SU-DHL-6 (cell line): ENCODE measurements around the gene ZNF627.
"Not testable (repeated sequence)": the region's sequence is repeated elsewhere in the genome, so short reads cannot be mapped to it uniquely, and the experiment has no call there.

Experiments
- H2AFZ ChIP-seq: fragments of 200-600 bp; sonication (generic); 2 replicates; pipeline ENCODE4 v1.6.1; 2014; ENCODE audit warnings: low read depth, mild to moderate bottlenecking, moderate library complexity, mixed read lengths, antibody characterized with exemption, low read length; ENCODE audit not compliant: severe bottlenecking
- H3F3A ChIP-seq: fragments of 200-600 bp; shearing (Covaris generic); 2 replicates; pipeline ENCODE4 v1.6.0; 2016; ENCODE audit warnings: antibody characterized with exemption, mild to moderate bottlenecking; ENCODE audit not compliant: insufficient read depth
- H3K27ac ChIP-seq: fragments of 200-600 bp; sonication (generic); 2 replicates; pipeline ENCODE4 v1.5.1; 2016; ENCODE audit warnings: low read depth, mild to moderate bottlenecking, low read length, moderate library complexity, mixed read lengths
- H3K27me3 ChIP-seq: fragments of 200-600 bp; sonication (generic), shearing (Covaris generic); 2 replicates; pipeline ENCODE4 v1.6.0; 2014; ENCODE audit warnings: mild to moderate bottlenecking, low read length
- H3K36me3 ChIP-seq: fragments of 200-600 bp; sonication (generic); 2 replicates; pipeline ENCODE4 v1.6.1; 2014; ENCODE audit warnings: mild to moderate bottlenecking, low read length, mixed read lengths
- H3K4me2 ChIP-seq: fragments of 300-600, 200-600 bp; shearing (Covaris generic), sonication (generic); 2 replicates; pipeline ENCODE4 v1.6.0; 2014; ENCODE audit warnings: low read length, low read depth, mild to moderate bottlenecking; ENCODE audit not compliant: poor library complexity, severe bottlenecking
- H3K4me3 ChIP-seq: fragments of 200-600 bp; sonication (generic); 2 replicates; pipeline ENCODE4 v1.5.1; 2014; ENCODE audit warnings: antibody characterized with exemption, low read length, mild to moderate bottlenecking, mixed read lengths; ENCODE audit not compliant: insufficient read depth, poor library complexity, severe bottlenecking
- H3K79me2 ChIP-seq: fragments of 200-600 bp; sonication (generic); 2 replicates; pipeline ENCODE4 v1.6.1; 2014; ENCODE audit warnings: mild to moderate bottlenecking, low read length, moderate library complexity; ENCODE audit not compliant: insufficient read depth
- H3K9ac ChIP-seq: fragments of 200-600 bp; sonication (generic); 2 replicates; pipeline ENCODE4 v1.7.0; 2014; ENCODE audit warnings: mild to moderate bottlenecking, low read length
- H3K9me2 ChIP-seq: fragments of 200-600 bp; sonication (generic); replicated peaks from 2 replicates; pipeline ENCODE4 v1.6.1; 2014; ENCODE audit warnings: low read length; ENCODE audit not compliant: insufficient read depth
- H3K9me3 ChIP-seq: fragments of 200-600 bp; sonication (generic); 2 replicates; pipeline ENCODE4 v1.6.1; 2014; ENCODE audit warnings: low read length, mixed read lengths; ENCODE audit not compliant: insufficient read depth
- H4K20me1 ChIP-seq: fragments of 200-600 bp; sonication (generic); 2 replicates; pipeline ENCODE4 v1.6.1; 2014; ENCODE audit warnings: low read depth, mild to moderate bottlenecking, antibody characterized with exemption, low read length, moderate library complexity, mixed read lengths
- EZH2phosphoT487 ChIP-seq: fragments of 200-600 bp; sonication (generic), shearing (Covaris generic); conservative IDR thresholded peaks from 2 replicates; pipeline ENCODE4 v1.6.1; 2018; ENCODE audit warnings: mild to moderate bottlenecking, antibody characterized with exemption, low read length, moderate library complexity, mixed read lengths
- TF ChIP-seq, protein P1 (sequence below): fragments of 200-600 bp; sonication (generic); IDR thresholded peaks from one replicate; pipeline ENCODE4 v1.5.1; 2017; ENCODE audit warnings: antibody characterized with exemption, mild to moderate bottlenecking, low read length, moderate library complexity; ENCODE audit not compliant: insufficient read depth, poor library complexity, severe bottlenecking

The ZNF627 gene

DNA sequence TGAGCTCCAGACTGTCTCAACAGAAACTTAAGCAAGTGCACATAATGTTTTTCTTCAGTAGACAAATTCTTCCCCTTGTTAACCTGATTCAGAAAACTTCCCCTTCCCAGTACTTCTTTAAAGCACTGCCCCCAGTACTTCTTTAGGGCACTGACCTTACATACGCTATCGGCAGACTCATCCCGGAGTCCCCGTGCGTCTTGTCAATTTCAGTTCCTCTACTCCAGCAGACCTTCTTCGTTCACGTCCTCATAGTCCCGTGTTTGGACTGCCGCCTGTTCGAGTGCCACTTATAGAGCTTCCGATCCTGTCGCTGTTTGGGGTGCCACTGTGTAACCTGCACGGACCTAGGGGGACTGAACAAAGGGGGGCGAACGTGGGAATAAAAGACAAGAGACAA, 29.0 kb downstream of the ZNF627 start:
- TF ChIP-seq EZH2phosphoT487, result no peak
- TF ChIP-seq, protein P1, sequence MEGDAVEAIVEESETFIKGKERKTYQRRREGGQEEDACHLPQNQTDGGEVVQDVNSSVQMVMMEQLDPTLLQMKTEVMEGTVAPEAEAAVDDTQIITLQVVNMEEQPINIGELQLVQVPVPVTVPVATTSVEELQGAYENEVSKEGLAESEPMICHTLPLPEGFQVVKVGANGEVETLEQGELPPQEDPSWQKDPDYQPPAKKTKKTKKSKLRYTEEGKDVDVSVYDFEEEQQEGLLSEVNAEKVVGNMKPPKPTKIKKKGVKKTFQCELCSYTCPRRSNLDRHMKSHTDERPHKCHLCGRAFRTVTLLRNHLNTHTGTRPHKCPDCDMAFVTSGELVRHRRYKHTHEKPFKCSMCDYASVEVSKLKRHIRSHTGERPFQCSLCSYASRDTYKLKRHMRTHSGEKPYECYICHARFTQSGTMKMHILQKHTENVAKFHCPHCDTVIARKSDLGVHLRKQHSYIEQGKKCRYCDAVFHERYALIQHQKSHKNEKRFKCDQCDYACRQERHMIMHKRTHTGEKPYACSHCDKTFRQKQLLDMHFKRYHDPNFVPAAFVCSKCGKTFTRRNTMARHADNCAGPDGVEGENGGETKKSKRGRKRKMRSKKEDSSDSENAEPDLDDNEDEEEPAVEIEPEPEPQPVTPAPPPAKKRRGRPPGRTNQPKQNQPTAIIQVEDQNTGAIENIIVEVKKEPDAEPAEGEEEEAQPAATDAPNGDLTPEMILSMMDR, result no peak
- Histone ChIP-seq H3K27me3 (no peaks in the 10 kb centered on the region), H3F3A (no peaks in the 10 kb centered on the region), H3K27ac (no peak overlapping the region), H3K4me3 (no peak overlapping the region), H3K9me2 (no peaks in the 10 kb centered on the region), H4K20me1 (no peaks in the 10 kb centered on the region), H2AFZ (no peak overlapping the region), H3K9me3 (no peaks in the 10 kb centered on the region), H3K4me2 (no peak overlapping the region), H3K79me2 (no peaks in the 10 kb centered on the region), H3K9ac (no peak overlapping the region), H3K36me3 (no peaks in the 10 kb centered on the region)

DNA sequence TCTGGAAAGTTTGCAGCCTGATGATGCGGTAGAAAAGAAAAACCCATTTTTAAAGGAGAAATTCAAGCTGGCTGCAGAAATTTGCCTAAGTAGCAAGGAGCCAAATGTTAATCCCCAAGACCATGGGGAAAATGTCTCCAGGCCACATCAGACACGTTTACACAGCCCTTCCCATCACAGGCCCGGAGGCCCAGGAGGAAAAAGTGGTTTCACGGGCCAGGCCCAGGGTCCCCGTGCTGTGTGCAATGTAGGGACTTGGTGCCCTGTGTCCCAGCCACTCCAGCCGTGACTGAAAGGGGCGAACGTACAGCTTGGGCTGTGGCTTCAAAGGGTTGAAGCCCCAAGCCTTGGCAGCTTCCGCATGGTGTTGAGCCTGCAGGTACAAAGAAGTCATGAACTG, 35.9 kb downstream of the ZNF627 start:
- Histone ChIP-seq H3F3A (no peaks in the 10 kb centered on the region), H3K27ac (no peak overlapping the region), H3K4me2 (no peak overlapping the region), H3K9ac (no peak overlapping the region), H3K9me2 (no peaks in the 10 kb centered on the region), H3K79me2 (no peaks in the 10 kb centered on the region), H3K9me3 (peaks cover 6% of the 10 kb centered on the region; the same call in 1 of the 2 replicates), H3K4me3 (no peak overlapping the region), H4K20me1 (no peaks in the 10 kb centered on the region), H3K36me3 (no peaks in the 10 kb centered on the region), H2AFZ (no peak overlapping the region), H3K27me3 (no peaks in the 10 kb centered on the region)
- TF ChIP-seq, protein P1, result no peak
- no peak for TF ChIP-seq EZH2phosphoT487

DNA sequence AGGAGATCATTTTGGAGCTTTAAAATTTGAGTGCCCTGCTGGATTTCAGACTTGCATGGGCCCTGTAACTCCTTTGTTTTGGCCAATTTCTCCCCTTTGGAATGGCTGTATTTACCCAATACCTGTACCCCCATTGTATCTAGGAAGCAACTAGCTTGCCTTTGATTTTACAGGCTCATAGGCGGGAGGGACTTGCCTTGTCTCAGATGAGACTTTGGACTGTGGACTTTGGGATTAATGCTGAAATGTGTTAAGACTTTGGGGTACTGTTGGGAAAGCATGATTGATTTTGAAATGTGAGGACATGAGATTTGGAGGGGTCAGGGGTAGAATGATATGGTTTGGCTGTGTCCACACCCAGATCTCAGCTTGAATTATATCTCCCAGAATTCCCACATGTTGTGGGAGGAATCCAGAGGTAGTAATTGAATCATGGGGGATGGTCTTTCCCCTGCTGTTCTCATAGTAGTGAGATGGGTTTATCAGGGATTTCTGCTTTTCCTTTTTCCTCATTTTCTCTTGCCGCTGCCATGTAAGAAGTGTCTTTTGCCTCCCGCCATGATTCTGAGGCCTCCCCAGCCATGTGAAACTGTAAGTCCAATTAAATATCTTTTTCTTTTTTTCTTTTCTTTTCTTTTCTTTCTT, 36.9 kb downstream of the ZNF627 start:
- not testable (repeated sequence) for H3K27me3 ChIP-seq, H3K79me2 ChIP-seq, H3K9me3 ChIP-seq, H3K27ac ChIP-seq, H3K4me2 ChIP-seq, H2AFZ ChIP-seq, H3F3A ChIP-seq, H3K4me3 ChIP-seq, H3K9ac ChIP-seq, H3K9me2 ChIP-seq, H3K36me3 ChIP-seq, H4K20me1 ChIP-seq

DNA sequence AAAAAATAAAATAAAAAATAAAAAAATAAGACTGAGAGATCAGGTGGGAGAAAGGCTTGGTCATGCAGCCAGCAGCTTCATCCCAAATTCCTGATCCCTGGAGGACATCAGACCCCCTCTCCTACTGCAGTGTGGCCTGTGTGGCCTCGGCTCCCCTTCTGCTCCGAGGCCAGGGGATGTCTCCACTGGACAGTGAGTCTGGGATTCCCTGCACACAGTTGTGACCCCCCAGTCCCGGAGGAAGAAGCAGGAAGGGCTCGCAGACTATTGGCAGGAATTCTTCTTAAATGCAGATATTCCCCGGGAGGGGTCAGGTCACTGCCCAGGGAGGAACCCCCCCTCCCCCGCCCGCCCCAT, 41.9 kb downstream of the ZNF627 start:
- Histone ChIP-seq H3K36me3 (no peaks in the 10 kb centered on the region), H4K20me1 (no peaks in the 10 kb centered on the region), H3K27me3 (no peaks in the 10 kb centered on the region), H3K9ac (peak overlapping the region; percentile 76; the same call in 1 of the 2 replicates), H2AFZ (peak overlapping the region; percentile 94), H3K9me3 (no peaks in the 10 kb centered on the region), H3K4me2 (peak overlapping the region; percentile 55), H3F3A (no peaks in the 10 kb centered on the region), H3K9me2 (no peaks in the 10 kb centered on the region), H3K27ac (no peak overlapping the region), H3K79me2 (no peaks in the 10 kb centered on the region), H3K4me3 (peak overlapping the region; percentile 79)
- TF ChIP-seq, protein P1, result no peak
- TF ChIP-seq EZH2phosphoT487, result no peak
